Colonic mucosa (tissue), 4 donors: ENCODE data around the gene RNH1. TPM values are rescaled to one million over a fixed set of nuclear protein-coding genes. Genes with fewer than 3 reads are reported as not detected.
A peak's percentile ranks its signal among the peaks of the same experiment; 100 is the strongest.

Experiments
- DNase-seq: peaks from one replicate; pipeline ENCODE4 v3.0.0-alpha.2; 2020
- H3K27ac ChIP-seq: fragments of 200-600 bp; one replicate; pipeline ENCODE4 v1.8.0; 2021
- H3K27me3 ChIP-seq: fragments of 200-600 bp; one replicate; pipeline ENCODE4 v1.8.0; 2021
- H3K36me3 ChIP-seq: fragments of 200-600 bp; one replicate; pipeline ENCODE4 v1.8.0; 2021
- H3K4me1 ChIP-seq: fragments of 200-600 bp; one replicate; pipeline ENCODE4 v1.8.0; 2021; ENCODE audit warnings: mild to moderate bottlenecking
- H3K4me3 ChIP-seq: fragments of 200-600 bp; one replicate; pipeline ENCODE4 v1.8.0; 2021
- H3K9ac ChIP-seq, 2 donors: one replicate each; pipeline ENCODE4 v1.7.0; 2013; ENCODE audit warnings: control low read depth in 2 of 2, low read depth in 2 of 2, low read length in 2 of 2
- H3K9me3 ChIP-seq: fragments of 200-600 bp; one replicate; pipeline ENCODE4 v1.8.0; 2021
- intact Hi-C: fragments of 100-400 bp; cut with DNase I; formaldehyde crosslinking; loops from one replicate; pipeline ENCODE4 v1.14.1; 2022
- total RNA-seq, 2 donors: library from RNA; stranded (reverse); fragmentation: NEBNext Ultra II Directional in 1 of 2; extraction: Animal tissue kit (Norgen Biotek cat#: 25700) in 1 of 2; gene quantifications; one replicate each; pipeline ENCODE4 v1.2.1, GENCODE V29; 2021
- TF ChIP-seq, protein P1 (sequence below): fragments of 200-600 bp; IDR thresholded peaks from one replicate; pipeline ENCODE4 v1.8.0; 2022; ENCODE audit warnings: antibody characterized with exemption, mild to moderate bottlenecking
- donor health status: healthy.
- donor health status: DM: no; HTN: no; CAD: no.
- donor health status: DM: no; HTN: no; CAD: no.

The RNH1 gene
- total RNA-seq, 2 donors from 2014 or later, result 106 to 140 TPM

DNA sequence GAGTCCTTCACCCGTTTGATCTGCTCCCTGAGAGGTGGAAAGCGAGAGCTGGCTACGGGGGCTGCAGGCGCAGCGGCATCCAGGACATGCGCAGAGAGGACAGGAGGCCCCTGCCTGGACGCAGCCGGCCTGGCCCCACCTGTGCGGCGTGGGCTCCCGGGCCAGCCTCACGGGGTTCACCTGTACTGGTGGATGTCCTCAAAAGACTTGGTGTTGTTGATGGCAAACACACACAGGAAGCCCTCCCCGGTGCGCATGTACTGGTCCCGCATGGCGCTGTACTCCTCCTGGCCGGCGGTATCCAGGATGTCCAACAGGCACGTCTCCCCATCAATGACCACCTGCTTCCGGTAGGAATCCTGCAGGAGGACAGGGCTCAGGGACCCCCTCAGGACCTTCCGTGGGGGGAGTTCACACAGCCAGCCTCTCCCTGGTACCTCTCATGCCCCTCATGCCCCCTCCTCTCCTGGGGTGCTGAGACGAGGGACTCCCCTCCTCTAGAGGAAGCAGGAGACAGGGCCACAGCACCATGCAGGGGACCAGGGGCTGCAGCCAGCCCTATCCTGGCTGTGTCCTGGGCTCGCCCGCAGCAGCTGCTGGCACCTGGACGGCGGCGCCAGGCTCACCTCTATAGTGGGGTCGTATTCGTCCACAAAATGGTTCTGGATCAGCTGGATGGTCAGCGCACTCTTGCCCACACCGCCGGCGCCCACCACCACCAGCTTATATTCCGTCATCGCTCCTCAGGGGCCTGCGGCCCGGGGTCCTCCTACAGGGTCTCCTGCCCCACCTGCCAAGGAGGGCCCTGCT, 26.7 kb upstream of the RNH1 start:
- peak overlapping the region; percentile 76 to 78 for H3K9ac ChIP-seq
- H3K27ac ChIP-seq, result no peak overlapping the region

GRCh38 chr11:532986-533585, 26.0 kb upstream of the RNH1 start:
- no peak overlapping the region for H3K4me3 ChIP-seq
- peaks cover 11% of the 10 kb centered on the region for H3K4me1 ChIP-seq
- TF ChIP-seq, protein P1, sequence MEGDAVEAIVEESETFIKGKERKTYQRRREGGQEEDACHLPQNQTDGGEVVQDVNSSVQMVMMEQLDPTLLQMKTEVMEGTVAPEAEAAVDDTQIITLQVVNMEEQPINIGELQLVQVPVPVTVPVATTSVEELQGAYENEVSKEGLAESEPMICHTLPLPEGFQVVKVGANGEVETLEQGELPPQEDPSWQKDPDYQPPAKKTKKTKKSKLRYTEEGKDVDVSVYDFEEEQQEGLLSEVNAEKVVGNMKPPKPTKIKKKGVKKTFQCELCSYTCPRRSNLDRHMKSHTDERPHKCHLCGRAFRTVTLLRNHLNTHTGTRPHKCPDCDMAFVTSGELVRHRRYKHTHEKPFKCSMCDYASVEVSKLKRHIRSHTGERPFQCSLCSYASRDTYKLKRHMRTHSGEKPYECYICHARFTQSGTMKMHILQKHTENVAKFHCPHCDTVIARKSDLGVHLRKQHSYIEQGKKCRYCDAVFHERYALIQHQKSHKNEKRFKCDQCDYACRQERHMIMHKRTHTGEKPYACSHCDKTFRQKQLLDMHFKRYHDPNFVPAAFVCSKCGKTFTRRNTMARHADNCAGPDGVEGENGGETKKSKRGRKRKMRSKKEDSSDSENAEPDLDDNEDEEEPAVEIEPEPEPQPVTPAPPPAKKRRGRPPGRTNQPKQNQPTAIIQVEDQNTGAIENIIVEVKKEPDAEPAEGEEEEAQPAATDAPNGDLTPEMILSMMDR, result no peak
- H3K9me3 ChIP-seq, result no peaks in the 10 kb centered on the region
- intact Hi-C loops, result no loop called here
- H3K27ac ChIP-seq, result no peak overlapping the region
- H3K36me3 ChIP-seq, result peaks cover 8% of the 10 kb centered on the region
- DNase-seq, result no peak
- H3K27me3 ChIP-seq, result no peaks in the 10 kb centered on the region
- H3K9ac ChIP-seq, result no peak overlapping the region

More for the DNA sequence above, 26.7 kb upstream of the RNH1 start:
- intact Hi-C loops, result no loop called here
- peaks cover 8% of the 10 kb centered on the region for H3K36me3 ChIP-seq
- no peaks in the 10 kb centered on the region for H3K27me3 ChIP-seq
- DNase-seq, result no peak
- no peaks in the 10 kb centered on the region for H3K9me3 ChIP-seq
- TF ChIP-seq, protein P1, result no peak
- peak overlapping the region; percentile 92 for H3K4me3 ChIP-seq
- peaks cover 11% of the 10 kb centered on the region for H3K4me1 ChIP-seq

DNA sequence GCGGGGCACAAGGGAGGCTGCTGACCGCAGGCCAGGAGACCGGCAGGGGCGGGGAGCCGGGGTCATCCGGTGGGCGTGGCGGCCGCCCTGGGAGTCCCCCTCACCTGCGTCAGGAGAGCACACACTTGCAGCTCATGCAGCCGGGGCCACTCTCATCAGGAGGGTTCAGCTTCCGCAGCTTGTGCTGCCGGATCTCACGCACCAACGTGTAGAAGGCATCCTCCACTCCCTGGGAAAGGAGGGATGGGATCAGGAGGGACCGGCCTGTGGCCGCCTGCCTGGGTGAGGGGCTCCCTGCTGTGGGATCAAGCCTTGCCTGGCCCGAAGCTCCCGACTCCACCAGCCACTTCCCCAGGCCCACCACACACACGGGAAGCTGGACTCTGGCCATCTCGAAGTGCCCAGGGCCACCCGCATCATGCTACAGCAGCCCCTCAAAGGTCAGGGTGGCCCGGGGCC, 25.5 kb upstream of the RNH1 start:
- H3K9me3 ChIP-seq, result no peaks in the 10 kb centered on the region
- no peaks in the 10 kb centered on the region for H3K27me3 ChIP-seq
- intact Hi-C loops, result no loop called here
- peaks cover 8% of the 10 kb centered on the region for H3K36me3 ChIP-seq
- no peak for DNase-seq
- no peak overlapping the region for H3K9ac ChIP-seq
- H3K27ac ChIP-seq, result no peak overlapping the region
- TF ChIP-seq, protein P1, result no peak
- peaks cover 6% of the 10 kb centered on the region for H3K4me1 ChIP-seq
- H3K4me3 ChIP-seq, result no peak overlapping the region

- Histone ChIP-seq H3K27ac (no peak overlapping the region), H3K9me3 (no peaks in the 10 kb centered on the region), H3K27me3 (no peaks in the 10 kb centered on the region), H3K36me3 (peaks cover 8% of the 10 kb centered on the region), H3K4me1 (peaks cover 5% of the 10 kb centered on the region), H3K4me3 (no peak overlapping the region), H3K9ac (no peak overlapping the region)
- intact Hi-C loops, result no loop called here
- TF ChIP-seq, protein P1, result no peak
- no peak for DNase-seq
Observed at GRCh38 chr11:531919-532526, 25.0 kb upstream of the RNH1 start.

DNA sequence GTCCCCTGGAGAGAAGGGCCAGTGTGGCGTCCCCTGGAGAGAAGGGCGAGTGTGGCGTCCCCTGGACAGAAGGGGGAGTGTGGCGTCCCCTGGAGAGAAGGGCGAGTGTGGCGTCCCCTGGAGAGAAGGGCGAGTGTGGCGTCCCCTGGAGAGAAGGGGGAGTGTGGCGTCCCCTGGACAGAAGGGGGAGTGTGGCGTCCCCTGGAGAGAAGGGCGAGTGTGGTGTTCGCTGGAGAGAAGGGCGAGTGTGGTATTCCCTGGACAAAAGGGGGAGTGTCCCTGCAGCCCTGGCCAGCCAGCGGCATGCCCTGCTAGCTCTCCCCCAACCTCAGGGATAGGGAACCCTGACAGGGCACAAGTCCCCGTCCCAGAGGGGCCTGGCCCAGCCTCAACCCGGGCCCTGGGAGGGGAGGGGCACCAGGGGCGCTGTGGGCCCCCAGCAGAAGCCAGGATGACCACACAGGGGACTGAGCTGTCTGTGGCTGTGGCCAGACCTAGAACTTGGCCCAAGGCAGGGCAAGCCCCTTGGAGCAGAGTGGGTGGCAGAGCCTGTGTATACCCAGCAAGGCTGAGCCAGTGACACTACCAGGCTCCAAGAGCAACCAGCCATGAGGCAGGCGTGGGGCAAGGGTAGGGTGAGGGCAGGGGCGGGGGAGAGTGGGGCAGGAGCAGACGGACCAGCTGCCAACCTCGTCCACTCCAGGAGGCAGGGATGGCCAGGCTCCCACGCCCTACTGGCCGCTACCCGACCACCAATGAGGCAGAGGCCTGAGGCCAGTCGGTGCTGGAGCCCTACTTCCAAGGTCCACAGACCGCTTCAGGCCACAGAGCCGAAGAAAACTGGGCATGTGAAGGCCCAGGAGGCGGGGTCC, 24.2 kb upstream of the RNH1 start:
- peaks cover 8% of the 10 kb centered on the region for H3K36me3 ChIP-seq
- H3K4me3 ChIP-seq, result no peak overlapping the region
- no peak overlapping the region for H3K27ac ChIP-seq
- H3K4me1 ChIP-seq, result peaks cover 5% of the 10 kb centered on the region
- no peaks in the 10 kb centered on the region for H3K9me3 ChIP-seq
- intact Hi-C loops, result no loop called here
- no peak overlapping the region for H3K9ac ChIP-seq
- H3K27me3 ChIP-seq, result no peaks in the 10 kb centered on the region
- TF ChIP-seq, protein P1, result no peak
- no peak for DNase-seq
